Stimulated activated CD4-positive, alpha-beta T cell treated with anti-CD3 and anti-CD28 coated beads, TNF-alpha, amount 100 ng/mL, for 48 hours (primary cell): Measurements from ENCODE around the gene ARHGAP26.

Source experiments
- DNase-seq, 3 donors: peaks; one replicate each; pipeline ENCODE4 v3.0.0-alpha.2; 2020; ENCODE audit warnings: low read depth in 3 of 3

Gene ARHGAP26

GRCh38 chr5:143139585-143139984, 369.4 kb downstream of the ARHGAP26 start:
- DNase-seq, result no peak

GRCh38 chr5:143140492-143141203, 370.5 kb downstream of the ARHGAP26 start:
- DNase-seq, result no peak

GRCh38 chr5:143141652-143142051, 371.5 kb downstream of the ARHGAP26 start:
- no peak for DNase-seq

- DNase-seq, result no peak
These were observed 372.6 kb downstream of the ARHGAP26 start for GRCh38 chr5:143142596-143143435.

GRCh38 chr5:143143973-143144372, 373.8 kb downstream of the ARHGAP26 start:
- no peak for DNase-seq

- no peak for DNase-seq
These were observed 375.3 kb downstream of the ARHGAP26 start for GRCh38 chr5:143145243-143146160.

GRCh38 chr5:143146161-143146560, 376.0 kb downstream of the ARHGAP26 start:
- no peak for DNase-seq

- no peak for DNase-seq
These were observed 377.2 kb downstream of the ARHGAP26 start for GRCh38 chr5:143147383-143147782.

GRCh38 chr5:143147902-143148301, 377.7 kb downstream of the ARHGAP26 start:
- DNase-seq, result no peak

GRCh38 chr5:143148771-143149170, 378.6 kb downstream of the ARHGAP26 start:
- no peak for DNase-seq

GRCh38 chr5:143149759-143150158, 379.6 kb downstream of the ARHGAP26 start:
- DNase-seq, result no peak

- no peak for DNase-seq
These were observed 381.0 kb downstream of the ARHGAP26 start for GRCh38 chr5:143151056-143151700.

GRCh38 chr5:143152445-143152844, 382.3 kb downstream of the ARHGAP26 start:
- DNase-seq, result no peak

GRCh38 chr5:143153332-143154119, 383.3 kb downstream of the ARHGAP26 start:
- no peak for DNase-seq

- no peak for DNase-seq
These were observed 384.6 kb downstream of the ARHGAP26 start for GRCh38 chr5:143154510-143155370.

- no peak for DNase-seq
These were observed 385.3 kb downstream of the ARHGAP26 start for GRCh38 chr5:143155455-143155854.

GRCh38 chr5:143156086-143156485, 385.9 kb downstream of the ARHGAP26 start:
- no peak for DNase-seq

- DNase-seq, result no peak
These were observed 386.4 kb downstream of the ARHGAP26 start for GRCh38 chr5:143156572-143156971.

- no peak for DNase-seq
These were observed 388.9 kb downstream of the ARHGAP26 start for GRCh38 chr5:143159031-143159430.
